HL-60 (cell line): ENCODE results near the gene CHCHD6.

Experiments used
- DNase-seq, 2 experiments: peaks; one replicate each; pipeline ENCODE4 v3.0.0-alpha.2; 2010 to 2020; ENCODE audit warnings: low read depth in 1 of 2, low spot score in 1 of 2
- H3K27ac ChIP-seq: fragments of 250-450 bp; sonication (Bioruptor Pico); replicated peaks from 2 replicates; pipeline ENCODE4 v1.5.1; 2020; ENCODE audit warnings: mild to moderate bottlenecking, moderate library complexity
- H3K27me3 ChIP-seq: fragments of 250-450 bp; sonication (Bioruptor Pico); 2 replicates; pipeline ENCODE4 v1.5.1; 2021; ENCODE audit warnings: mild to moderate bottlenecking, moderate library complexity; ENCODE audit not compliant: insufficient read depth, poor library complexity, severe bottlenecking
- H3K4me3 ChIP-seq: replicated peaks from 2 replicates; pipeline ENCODE4 v1.5.1; 2011; ENCODE audit warnings: mild to moderate bottlenecking, control low read depth, low read length; ENCODE audit not compliant: insufficient read depth
- CTCF ChIP-seq: IDR thresholded peaks from one replicate; pipeline ENCODE4 v1.5.1; 2011; ENCODE audit warnings: low read length, control low read depth, inconsistent platforms; ENCODE audit not compliant: insufficient read depth
- GABPA ChIP-seq: IDR thresholded peaks from 2 replicates; pipeline ENCODE4 v1.6.1; 2012; ENCODE audit warnings: low read depth
- POLR2AphosphoS5 ChIP-seq: IDR thresholded peaks from 2 replicates; pipeline ENCODE4 v1.6.1; 2012; ENCODE audit warnings: low read depth
- REST ChIP-seq: IDR thresholded peaks from 2 replicates; pipeline ENCODE4 v1.6.1; 2012; ENCODE audit warnings: low read depth; ENCODE audit not compliant: insufficient replicate concordance
- SPI1 ChIP-seq: IDR thresholded peaks from 2 replicates; pipeline ENCODE4 v1.6.1; 2012; ENCODE audit warnings: low read depth, mild to moderate bottlenecking, borderline replicate concordance

Gene CHCHD6

GRCh38 chr3:126927846-126928245 is 223.8 kb downstream of the CHCHD6 start:
- Histone ChIP-seq H3K27ac (no peak overlapping the region), H3K27me3 (no peaks in the 10 kb centered on the region), H3K4me3 (no peak overlapping the region)
- DNase-seq: no peak
- TF ChIP-seq GABPA (no peak), CTCF (no peak)

- no peaks in the 10 kb centered on the region for H3K27me3 ChIP-seq
- H3K27ac ChIP-seq: no peak overlapping the region
- TF ChIP-seq POLR2AphosphoS5 (no peak), CTCF (no peak), SPI1 (no peak), REST (no peak), GABPA (no peak)
- H3K4me3 ChIP-seq: no peak overlapping the region
- no peak for DNase-seq
Measured at GRCh38 chr3:126928921-126929474, 225.0 kb downstream of the CHCHD6 start.

GRCh38 chr3:126930936-126931600 is 227.0 kb downstream of the CHCHD6 start:
- no peaks in the 10 kb centered on the region for H3K27me3 ChIP-seq
- no peak overlapping the region for H3K4me3 ChIP-seq
- no peak for TF ChIP-seq POLR2AphosphoS5
- TF ChIP-seq CTCF: no peak
- TF ChIP-seq SPI1: no peak
- no peak for TF ChIP-seq REST
- no peak for TF ChIP-seq GABPA
- no peak for DNase-seq
- no peak overlapping the region for H3K27ac ChIP-seq

GRCh38 chr3:126931806-126932187 is 227.8 kb downstream of the CHCHD6 start:
- DNase-seq: no peak
- TF ChIP-seq SPI1: no peak
- TF ChIP-seq GABPA: no peak
- no peak for TF ChIP-seq POLR2AphosphoS5
- TF ChIP-seq REST: no peak
- TF ChIP-seq CTCF: no peak

More at GRCh38 chr3:126931806-126932187, 227.8 kb downstream of the CHCHD6 start:
- no peak overlapping the region for H3K4me3 ChIP-seq
- H3K27ac ChIP-seq: no peak overlapping the region
- H3K27me3 ChIP-seq: no peaks in the 10 kb centered on the region
